Measurements from ENCODE around the gene NEURL1B.
"Not testable (repeated sequence)": the region's sequence is repeated elsewhere in the genome, so short reads cannot be mapped to it uniquely, and the experiment has no call there.

Gene NEURL1B

GRCh38 chr5:172705576-172706084, 64.6 kb downstream of the NEURL1B start:
- H3K4me3 ChIP-seq (ENCODE audit: low read depth, low read length): no peak overlapping the region
- in situ Hi-C loops (cut with HindIII; ENCODE audit: low sequenced_read_pairs): no loop called here
- TF ChIP-seq, protein P1, sequence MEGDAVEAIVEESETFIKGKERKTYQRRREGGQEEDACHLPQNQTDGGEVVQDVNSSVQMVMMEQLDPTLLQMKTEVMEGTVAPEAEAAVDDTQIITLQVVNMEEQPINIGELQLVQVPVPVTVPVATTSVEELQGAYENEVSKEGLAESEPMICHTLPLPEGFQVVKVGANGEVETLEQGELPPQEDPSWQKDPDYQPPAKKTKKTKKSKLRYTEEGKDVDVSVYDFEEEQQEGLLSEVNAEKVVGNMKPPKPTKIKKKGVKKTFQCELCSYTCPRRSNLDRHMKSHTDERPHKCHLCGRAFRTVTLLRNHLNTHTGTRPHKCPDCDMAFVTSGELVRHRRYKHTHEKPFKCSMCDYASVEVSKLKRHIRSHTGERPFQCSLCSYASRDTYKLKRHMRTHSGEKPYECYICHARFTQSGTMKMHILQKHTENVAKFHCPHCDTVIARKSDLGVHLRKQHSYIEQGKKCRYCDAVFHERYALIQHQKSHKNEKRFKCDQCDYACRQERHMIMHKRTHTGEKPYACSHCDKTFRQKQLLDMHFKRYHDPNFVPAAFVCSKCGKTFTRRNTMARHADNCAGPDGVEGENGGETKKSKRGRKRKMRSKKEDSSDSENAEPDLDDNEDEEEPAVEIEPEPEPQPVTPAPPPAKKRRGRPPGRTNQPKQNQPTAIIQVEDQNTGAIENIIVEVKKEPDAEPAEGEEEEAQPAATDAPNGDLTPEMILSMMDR (IDR thresholded peaks at IDR 0.05; ENCODE audit: low read depth, low read length, missing control alignments): no peak
- DNase-seq (ENCODE audit: low read depth): no peak

DNA sequence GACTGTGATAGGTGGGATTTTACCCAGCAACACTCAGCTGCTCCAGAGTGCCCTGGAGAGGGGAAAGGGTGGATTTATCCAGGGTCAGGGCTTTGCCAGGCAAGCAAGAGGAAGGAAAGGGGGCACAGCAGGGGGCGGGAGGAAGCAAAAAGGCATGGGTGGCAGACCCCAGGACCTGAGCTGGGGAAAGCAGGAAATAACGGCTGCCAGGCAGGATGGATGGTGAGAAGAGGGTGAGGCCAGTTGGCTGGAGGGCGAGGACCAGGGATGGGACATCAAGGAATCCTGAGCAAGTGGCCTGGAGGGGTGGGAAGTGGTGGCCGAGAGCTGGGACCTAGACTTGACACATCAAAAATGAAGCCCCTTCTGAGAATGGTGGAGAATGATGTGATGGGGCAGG, 65.7 kb downstream of the NEURL1B start:
- DNase-seq (ENCODE audit: low read depth): no peak
- in situ Hi-C loops (cut with HindIII; ENCODE audit: low sequenced_read_pairs): no loop called here
- TF ChIP-seq, protein P1 (IDR thresholded peaks at IDR 0.05; ENCODE audit: low read depth, low read length, missing control alignments): no peak
- no peak overlapping the region for H3K4me3 ChIP-seq (ENCODE audit: low read depth, low read length)

- peak; percentile 23 for DNase-seq (ENCODE audit: low read depth)
- in situ Hi-C loops (cut with HindIII; ENCODE audit: low sequenced_read_pairs): no loop called here
- TF ChIP-seq, protein P1 (IDR thresholded peaks at IDR 0.05; ENCODE audit: low read depth, low read length, missing control alignments): peak; percentile 55
- no peak overlapping the region for H3K4me3 ChIP-seq (ENCODE audit: low read depth, low read length)
Measured at GRCh38 chr5:172707285-172708182, 66.5 kb downstream of the NEURL1B start.

- in situ Hi-C loops (cut with HindIII; ENCODE audit: low sequenced_read_pairs): no loop called here
Measured at GRCh38 chr5:172708183-172708505, 67.1 kb downstream of the NEURL1B start.

DNA sequence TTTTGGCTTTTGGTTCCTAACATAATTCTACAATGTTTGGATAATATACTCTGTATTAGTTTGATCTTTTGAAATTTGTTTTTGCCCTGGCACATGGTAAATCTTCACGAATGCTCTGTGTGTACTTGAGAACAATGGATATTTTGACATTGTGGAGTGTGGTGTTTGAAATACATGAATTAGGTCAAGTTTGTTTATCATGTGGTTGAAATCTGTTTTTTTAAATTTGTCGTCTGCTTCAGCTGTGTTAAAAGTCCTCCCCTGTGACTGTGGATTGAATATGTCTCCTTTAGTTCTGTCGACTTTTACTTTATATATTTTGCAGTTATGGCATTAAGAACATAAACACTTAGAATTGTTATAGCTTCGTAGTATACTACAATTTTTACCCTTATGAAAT, 69.6 kb downstream of the NEURL1B start:
- no peak for DNase-seq (ENCODE audit: low read depth)
- TF ChIP-seq, protein P1 (IDR thresholded peaks at IDR 0.05; ENCODE audit: low read depth, low read length, missing control alignments): no peak
- H3K4me3 ChIP-seq (ENCODE audit: low read depth, low read length): no peak overlapping the region
- in situ Hi-C loops (cut with HindIII; ENCODE audit: low sequenced_read_pairs): no loop called here

More at GRCh38 chr5:172708183-172708505, 67.1 kb downstream of the NEURL1B start:
- H3K4me3 ChIP-seq (ENCODE audit: low read depth, low read length): no peak overlapping the region
- TF ChIP-seq, protein P1 (IDR thresholded peaks at IDR 0.05; ENCODE audit: low read depth, low read length, missing control alignments): no peak
- no peak for DNase-seq (ENCODE audit: low read depth)

GRCh38 chr5:172711321-172711861, 70.3 kb downstream of the NEURL1B start:
- DNase-seq (ENCODE audit: low read depth); in situ Hi-C loops (cut with HindIII; ENCODE audit: low sequenced_read_pairs); H3K4me3 ChIP-seq (ENCODE audit: low read depth, low read length): not testable (repeated sequence)

- in situ Hi-C loops (cut with HindIII; ENCODE audit: low sequenced_read_pairs): no loop called here
- TF ChIP-seq, protein P1 (IDR thresholded peaks at IDR 0.05; ENCODE audit: low read depth, low read length, missing control alignments): no peak
- no peak for DNase-seq (ENCODE audit: low read depth)
- no peak overlapping the region for H3K4me3 ChIP-seq (ENCODE audit: low read depth, low read length)
Measured at GRCh38 chr5:172712610-172713009, 71.5 kb downstream of the NEURL1B start.
